ENCODE measurements around the gene MTA3.
"Not testable (repeated sequence)": the region's sequence is repeated elsewhere in the genome, so short reads cannot be mapped to it uniquely, and the experiment has no call there.

MTA3 gene

DNA sequence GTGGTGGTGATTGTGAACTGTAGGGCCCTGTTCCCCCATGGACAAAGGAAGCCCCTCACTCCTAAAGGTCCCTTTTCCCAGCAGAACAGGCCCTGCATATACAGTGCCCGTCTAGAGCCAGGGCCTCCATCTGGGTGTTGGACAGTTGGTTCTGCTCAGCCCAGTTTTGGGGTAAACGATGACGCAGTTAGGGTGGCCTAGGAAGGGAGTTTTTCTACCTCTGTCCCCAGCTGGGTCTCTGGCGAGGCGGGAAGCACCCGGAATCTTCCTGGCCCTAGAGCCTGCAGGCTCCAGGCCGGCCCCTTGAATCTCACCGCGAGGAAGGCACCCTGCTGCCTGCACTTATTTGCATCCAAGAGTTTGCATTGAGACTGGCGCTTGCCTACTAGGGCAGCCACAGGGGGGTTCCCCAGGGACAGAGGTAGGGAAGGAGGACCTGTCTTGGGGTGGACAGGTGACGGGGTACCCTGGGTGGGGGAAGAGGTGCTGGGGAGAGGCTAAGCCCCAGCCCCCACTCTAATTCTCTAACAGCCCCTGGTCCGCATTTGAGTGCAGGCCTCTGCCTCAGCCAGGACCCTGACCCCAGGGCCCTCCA is 529 bp upstream of the MTA3 start:
- DNase-seq: no peak

DNA sequence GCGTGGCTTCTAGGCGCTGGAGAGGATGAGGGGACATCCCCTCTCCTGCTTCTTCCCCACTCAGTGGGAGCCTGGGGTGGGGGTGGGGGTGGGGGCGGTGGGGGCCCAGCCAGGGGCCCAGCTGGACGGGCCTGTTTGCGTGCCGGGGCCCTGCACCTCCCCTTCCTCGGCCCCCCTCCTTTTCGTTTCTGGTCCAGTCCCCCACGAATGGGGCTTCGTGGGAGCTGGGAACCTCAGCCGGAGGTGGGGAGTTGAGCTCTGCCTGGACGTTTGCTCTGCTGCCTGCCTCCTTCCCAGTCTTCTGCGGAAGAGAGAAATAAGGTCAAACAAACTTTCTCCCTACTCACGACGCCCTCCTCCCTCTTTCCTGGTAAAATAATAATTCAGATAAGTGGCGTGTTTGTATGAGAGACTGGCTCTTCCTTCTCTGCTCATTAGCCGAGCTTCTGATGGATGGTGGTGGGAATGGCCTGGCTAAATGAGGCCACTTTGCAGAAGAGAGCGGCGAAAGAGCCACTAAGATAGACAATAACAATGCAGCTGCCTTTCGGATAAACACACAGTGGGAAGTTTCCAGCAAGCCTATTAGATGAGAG is 782 bp downstream of the MTA3 start:
- DNase-seq: no peak

DNA sequence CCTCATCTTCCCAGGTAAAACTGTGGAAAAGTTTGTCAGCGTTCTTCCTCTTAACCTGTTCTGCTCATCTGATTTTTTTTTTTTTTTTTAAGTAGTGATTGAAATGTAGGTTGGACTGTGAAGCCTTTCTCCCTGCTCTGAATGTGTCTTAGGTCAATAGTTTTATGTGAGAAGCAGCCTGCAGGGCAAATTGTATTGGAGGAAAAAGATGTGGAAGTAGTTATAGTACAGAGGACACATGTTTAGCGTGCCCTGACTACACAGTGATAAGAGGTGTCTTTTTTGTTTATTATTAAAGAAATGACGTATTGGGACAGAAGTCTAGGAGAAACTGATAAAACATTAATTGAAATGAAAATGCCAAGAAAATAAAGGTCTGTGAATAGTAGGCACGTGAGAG is 1.5 kb downstream of the MTA3 start:
- no peak for DNase-seq

DNA sequence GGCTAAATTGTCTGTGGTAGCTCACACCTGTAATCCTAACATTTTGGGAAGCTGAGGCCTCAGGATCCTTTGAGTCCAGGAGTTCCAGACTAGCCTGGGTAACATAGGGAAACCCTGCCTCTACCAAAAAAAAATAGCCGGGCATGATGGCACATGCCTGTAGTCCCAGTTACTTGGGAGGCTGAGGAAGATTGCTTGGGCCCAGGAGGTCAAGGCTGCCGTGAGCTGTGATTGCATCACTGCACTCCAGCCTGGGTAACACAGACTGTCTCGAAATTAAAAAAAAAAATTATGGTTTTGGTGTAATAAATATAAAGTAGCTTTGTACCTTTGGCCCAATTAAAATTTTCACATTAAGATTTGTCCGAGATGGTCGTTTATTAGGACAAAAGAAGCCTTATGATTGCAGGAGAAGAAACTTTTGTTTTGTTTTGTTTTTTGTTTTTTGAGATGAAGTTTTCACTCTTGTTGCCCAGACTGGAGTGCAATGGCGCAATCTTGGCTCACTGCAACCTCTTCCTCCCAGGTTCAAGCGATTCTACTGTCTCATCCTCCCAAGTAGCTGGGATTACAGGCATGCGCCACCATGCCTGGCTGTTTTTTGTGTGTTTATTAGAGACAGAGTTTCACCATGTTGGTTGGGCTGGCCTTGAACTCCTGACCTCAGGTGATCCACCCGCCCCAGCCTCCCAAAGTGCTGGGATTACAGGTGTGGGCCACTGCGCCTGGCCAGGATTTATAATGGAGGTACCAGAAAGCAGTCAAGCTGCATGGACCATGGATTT is 4.1 kb downstream of the MTA3 start:
- DNase-seq: no peak

DNA sequence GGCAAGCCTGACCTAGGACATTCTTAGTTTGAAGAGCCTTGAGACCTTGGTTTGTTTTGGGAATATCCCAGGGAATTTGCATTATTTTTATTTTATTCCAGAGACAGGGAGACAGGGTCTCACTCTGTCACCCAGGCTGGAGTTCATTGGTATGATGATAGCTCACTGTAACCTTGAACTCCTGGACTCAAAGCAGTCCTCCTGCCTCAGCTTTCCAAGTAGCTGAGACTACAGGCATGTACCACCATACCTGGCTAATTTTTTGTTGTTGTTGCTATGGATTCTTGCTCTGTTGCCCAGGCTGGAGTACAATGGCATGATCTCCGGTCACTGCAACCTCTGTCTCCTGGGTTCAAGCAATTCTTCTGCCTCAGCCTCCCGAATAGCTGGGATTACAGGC is 4.8 kb downstream of the MTA3 start:
- DNase-seq: no peak

DNA sequence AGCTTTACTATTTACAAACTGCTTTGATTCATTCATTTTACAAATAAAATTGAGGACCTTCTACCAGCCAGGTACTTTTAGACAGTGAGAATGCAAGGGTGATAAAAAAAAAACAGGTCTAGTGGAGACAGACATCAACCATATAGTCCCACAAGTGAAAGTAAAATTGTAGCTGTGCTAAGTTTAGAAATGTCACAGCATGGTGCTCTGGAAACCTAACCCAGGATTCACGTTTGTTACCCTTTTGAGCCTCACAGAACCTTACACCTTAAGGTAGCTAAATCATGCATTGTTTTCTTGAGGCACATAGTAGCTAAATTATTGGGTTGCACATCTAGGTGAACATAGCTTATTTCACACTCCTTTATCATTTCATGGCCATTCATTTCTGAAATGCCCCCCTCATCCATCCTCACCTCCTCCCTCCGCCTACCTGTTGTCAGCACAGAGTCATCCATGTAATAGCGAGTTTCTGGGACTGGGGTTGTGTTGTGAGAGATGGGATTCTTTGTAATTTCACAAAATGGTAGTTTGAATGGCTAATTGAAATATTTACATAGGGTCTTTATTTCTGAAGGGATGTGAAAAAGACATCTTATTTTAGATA is 7.1 kb downstream of the MTA3 start:
- DNase-seq: no peak

DNA sequence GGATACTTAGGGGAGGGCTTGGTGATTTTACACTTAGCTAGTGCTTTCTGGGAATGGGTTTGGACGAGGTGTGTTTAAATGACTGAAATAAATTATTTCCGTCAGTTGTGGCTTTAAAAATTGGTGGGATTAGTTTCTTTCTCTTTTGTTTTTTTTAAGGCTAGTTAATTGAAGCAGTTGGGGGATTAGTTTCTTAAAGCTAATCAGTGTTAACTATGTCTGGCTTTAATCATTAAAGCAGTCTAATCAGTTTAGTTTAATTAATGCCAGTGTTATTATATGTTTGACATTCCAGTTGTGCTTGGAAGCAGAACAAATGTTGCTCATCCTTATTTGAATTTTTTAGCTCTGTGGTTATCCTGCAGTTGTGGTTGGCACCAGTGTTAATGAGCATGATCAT is 10.2 kb downstream of the MTA3 start:
- DNase-seq: no peak

DNA sequence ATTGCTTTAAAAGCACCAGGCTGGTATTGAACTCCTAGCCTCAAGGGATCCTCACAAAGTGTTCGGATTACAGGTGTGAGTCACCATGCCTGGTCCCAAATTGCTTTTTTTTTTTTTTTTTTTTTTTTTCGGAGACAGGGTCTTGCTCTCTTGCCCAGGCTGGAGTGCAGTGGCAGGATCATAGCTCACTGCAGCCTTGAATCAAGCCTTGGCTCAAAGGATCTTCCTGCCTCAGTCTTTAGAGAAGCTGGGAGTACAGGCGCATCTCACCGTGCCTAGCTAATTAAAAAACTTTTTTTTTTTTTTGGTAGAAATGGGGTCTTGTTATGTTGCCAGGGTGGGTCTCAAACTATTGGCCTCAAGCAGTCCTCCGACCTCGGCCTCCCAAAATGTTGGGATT is 12.8 kb downstream of the MTA3 start:
- DNase-seq: no peak

DNA sequence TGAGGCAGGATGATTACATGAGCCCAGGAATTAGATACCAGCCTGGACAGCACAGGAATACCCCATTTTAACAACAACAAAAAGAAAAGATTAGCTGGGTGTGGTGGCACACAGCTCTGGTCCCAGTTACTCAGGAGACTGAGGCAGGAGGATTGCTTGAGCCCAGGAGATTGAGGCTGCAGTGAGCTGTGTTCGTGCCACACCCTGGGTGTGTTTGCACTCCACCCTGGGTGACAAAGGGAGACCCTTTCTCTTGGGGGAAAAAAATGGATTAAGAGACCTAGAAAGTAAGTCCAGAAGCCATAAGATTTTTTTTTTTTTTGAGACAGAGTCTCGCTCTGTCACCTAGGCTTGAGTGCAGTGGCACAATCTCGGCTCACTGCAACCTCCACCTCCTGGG is 16.2 kb downstream of the MTA3 start:
- DNase-seq: not testable (repeated sequence)

DNA sequence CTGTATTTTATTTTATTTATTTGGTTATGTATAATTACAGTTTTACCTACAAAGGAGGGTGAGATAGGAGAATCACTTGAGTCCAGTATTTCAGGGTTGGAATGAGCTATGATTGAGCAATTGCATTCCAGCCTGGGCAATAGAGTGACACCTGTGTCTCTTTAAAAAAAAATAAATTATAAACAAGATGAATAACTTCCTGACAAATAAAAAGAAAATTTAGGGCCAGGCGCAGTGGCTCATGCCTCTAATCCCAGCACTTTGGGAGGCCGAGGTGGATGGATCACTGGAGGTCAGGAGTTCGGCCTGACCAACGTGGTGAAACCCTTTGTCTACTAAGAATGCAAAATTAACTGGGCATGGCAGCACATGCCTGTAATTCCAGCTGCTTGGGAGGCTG is 17.3 kb downstream of the MTA3 start:
- DNase-seq: no peak

DNA sequence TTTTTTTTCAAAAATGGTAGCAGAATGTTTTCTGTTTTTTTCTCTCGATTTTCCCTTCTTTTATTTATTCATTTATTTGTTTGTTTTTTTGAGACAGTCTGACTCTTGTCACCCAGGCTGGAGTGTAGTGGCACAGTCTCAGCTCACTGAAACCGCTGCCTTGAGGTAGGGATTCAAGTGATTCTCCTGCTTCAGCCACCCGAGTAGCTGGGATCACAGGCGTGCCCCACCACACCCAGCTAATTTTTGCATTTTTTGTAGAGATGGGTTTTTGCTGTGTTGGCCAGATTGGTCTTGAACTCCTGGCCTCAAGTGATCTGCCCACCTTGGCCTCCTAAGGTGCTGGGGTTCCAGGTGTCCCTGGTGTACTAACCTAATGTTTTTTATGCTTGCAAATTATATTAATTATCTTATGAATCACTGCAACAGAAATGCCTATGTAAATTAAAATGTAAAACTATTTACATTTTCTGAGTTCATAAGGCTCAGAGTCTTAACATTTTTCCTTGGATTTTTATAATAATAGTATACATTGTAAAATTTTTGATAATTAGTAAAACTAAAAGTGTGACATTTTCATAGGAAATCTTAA is 19.2 kb downstream of the MTA3 start:
- DNase-seq: no peak

DNA sequence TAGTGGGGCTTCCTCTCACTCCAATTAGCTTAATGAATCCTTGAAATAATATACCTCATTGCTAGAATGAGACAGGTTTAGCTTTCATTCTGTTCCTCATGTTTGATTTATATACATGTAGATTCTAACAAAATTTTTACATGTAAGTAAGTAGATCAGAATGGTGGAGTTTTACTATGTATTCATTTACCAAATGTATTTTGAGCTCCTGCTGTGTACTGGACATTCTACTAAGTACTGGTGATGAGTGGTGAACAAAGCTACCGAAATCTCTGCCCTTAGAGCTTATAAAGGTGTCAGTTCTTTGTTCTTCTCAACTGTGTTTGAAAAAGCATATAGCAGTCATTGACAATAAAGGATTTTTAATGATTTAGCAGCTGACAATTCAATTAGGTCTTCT is 19.7 kb downstream of the MTA3 start:
- no peak for DNase-seq

DNA sequence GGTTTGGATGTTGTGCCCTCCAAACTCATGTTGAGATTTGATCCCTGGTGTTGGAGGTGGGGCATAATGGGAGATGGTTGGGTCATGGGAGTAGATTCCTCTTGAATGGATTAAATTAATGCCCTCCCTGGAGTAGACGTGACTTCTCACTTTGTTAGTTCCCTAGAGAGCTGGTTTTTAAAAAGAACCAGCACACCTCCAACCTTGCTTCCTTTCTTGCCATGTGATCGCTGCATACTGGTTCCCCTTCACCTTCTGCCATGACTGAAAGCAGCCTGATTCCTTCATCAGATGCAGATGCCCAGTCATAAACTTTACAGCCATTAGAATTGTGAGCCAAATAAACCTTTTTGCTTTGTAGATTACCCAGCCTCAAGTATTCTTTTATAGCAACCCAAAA is 21.7 kb downstream of the MTA3 start:
- DNase-seq: no peak

DNA sequence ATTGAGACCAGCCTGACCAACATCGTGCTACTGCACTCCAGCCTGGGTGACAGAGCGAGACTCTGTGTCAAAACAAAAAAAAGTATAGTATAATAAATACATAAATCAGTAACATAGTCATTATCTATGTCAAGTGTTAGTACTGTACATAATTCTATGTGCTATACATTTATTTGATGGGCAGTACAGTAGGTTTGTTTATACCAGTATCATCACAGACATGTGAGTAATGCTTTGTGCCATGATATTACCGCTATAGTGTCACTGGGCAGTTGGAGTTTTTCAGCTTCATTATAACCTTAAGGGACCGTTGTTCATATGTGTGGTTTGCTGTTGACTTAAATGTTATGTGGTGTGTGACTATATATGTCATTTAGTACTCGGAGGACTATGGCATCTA is 24.9 kb downstream of the MTA3 start:
- DNase-seq: no peak

DNA sequence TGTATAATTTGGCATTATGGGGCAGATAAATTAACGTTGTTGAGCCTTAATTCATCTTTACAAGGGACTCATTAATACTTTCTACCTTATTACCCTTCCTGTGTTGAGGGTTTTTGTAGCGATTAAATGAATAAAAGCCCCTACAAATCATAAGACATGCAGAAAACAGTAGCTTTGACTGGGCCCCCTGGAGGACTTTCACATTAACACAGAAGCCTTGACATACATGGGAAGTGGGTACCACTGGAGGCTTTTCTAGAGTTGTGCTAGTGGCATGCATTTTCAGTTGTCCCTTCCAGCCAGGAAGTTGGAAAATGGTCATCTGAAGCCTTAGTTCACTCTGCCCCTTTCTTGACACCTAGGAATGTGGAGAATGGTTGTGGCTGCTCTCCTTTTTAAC is 30.2 kb downstream of the MTA3 start:
- DNase-seq: no peak

DNA sequence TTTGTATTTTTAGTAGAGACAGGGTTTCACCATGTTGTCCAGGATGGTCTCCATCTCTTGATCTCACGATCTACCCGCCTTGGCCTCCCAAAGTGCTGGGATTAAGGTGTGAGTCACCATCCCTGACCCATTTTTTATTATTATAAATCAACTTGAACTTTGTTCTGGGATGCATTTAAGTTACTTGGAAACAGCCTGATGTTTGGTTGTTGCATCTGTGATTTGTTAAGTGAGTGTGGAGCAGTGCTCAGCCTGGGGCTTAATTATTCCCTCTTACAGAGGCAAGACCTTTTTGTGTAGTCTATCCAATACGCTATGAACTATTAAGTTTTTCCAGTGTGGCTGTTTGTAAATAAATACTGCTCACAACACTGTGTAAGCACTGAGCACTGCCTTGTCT is 32.6 kb downstream of the MTA3 start:
- DNase-seq: no peak

DNA sequence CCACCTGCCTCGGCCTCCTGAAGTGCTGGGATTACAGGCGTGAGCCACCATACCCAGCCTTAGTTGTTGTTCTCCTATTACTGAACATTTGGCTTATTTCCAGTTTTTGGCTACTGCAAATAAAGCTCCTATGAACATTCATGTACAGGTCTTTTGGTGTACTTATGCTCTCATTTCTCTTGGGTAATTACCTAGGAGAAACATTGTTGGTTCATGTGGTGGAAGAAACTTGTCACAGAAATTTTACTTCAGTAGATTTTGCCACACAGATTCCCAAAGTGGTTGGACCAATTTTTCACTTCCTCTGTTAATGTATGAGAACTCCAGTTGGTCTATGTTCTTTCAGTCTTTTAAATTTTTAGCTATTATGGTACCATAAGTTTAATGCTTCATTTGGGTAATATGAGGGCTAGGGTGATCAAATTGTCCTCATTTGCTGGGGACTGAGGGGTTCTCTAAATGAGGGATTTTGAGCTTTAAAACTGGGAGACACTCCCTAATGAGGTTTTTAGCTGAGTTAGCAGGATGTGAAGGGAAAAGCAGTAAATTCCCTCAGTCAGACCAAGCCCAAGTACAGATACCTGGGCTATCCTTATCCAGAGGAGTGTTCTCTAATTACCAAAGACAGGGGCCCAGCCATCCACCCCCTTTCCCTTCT is 33.9 kb downstream of the MTA3 start:
- no peak for DNase-seq

DNA sequence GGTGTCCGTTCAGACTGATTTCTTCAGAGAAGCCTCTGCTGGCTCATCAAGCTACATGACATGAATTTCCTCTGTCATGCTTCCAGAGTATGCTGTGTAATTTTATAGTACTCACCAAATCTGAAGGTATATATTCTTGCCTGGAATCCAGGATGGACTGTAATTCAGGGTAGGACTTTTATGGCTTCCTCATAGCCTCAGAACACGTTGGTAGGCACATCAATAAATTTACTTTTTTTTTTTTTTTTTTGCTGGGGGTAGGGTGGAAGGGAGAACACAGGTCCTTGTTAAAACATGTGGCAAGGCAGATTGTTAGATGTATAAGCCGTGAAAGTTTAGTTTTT is 34.4 kb downstream of the MTA3 start:
- no peak for DNase-seq

DNA sequence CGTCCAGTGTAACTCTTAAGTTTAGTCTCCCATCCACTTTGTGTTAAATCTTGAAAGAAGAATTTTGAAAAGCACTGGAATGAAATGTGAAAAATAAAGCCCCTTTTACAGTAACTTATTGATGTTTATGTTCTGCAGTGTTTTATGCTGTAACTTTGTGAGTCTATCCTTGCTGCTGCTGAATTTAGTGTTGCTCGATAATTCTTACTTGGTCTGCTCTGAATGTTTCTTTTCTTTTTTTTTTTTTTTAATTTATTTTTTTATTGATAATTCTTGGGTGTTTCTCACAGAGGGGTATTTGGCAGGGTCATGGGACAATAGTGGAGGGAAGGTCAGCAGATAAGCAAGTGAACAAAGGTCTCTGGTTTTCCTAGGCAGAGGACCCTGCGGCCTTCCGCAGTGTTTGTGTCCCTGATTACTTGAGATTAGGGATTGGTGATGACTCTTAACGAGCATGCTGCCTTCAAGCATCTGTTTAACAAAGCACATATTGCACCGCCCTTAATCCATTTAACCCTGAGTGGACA is 36.0 kb downstream of the MTA3 start:
- DNase-seq: not testable (repeated sequence)

DNA sequence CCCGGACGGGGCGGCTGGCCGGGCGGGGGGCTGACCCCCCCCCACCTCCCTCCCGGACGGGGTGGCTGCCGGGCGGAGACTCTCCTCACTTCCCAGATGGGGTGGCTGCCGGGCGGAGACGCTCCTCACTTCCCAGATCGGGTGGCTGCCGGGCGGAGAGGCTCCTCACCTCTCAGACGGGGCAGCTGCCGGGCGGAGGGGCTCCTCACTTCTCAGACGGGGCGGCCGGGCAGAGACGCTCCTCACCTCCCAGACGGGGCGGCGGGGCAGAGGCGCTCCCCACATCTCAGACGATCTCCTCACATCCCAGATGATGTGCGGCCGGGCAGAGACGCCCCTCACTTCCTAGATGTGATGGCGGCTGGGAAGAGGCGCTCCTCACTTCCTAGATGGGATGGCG is 37.7 kb downstream of the MTA3 start:
- not testable (repeated sequence) for DNase-seq

DNA sequence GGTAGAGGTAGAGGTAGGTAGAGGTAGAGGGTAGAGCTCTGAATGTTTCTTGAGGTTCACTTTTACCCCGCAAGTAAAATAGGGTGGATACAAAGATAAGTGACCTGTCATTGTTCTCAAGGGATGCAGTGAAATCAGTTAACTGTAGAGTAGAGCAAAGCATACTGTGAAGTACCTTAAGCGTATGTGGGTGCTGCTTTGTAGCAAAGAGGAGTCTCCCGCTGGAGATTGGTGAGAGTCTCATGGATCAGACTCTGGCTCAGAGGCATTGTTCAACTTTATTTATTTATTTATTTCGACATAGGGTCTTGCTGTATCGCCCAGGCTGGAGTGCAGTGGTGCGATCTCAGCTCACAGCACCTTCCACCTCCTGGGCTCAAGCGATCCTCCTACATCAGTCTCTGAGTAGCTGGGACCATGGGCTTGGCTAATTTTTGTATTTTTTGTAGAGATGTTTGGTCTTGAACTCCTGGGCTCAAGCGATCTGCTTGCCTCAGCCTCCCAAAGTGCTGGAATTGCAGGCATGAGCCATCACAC is 38.7 kb downstream of the MTA3 start:
- DNase-seq: no peak

DNA sequence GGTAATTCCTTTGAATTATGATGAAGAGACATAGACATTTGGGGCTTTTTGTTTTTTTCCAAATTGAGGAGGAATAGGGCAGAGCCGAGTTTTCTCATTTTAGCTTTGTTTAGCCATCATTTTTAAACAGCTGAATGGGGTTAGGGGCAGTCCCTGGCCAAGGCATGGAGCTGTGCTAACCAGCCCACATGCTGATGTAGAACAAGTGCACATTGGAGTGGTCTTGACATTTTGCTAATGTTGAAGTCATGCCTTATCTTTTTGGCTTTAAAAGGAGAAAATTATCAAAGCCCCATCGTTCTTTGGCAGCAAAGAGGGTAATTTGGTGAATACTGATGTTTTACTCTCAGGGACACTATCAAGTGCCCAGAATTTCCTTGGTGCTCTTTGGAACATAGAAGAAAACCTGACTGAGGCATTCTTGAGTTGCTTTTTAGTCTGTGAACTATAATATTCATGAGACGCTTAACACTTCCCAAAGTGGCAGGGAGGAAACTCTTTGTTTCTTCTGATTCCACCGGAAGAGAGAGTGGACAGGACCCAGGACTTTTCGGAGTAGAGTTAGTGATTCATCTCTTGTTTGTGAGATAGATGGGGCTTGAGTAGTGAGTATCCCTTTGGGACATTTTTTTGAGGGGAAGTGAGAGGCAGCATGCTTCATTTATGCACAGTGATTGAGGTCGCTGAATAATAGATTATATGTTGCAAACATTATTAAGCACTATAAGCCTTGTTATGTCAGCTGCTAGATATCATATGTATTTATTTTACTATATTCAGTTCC is 45.0 kb downstream of the MTA3 start:
- DNase-seq: no peak

Data from inflammatory macrophage treated with lipopolysaccharide for 4 hours (primary cell).